Measurements from ENCODE around the gene IDUA.

- no peak for TF ChIP-seq CTCF (IDR thresholded peaks at IDR 0.05; ENCODE audit: insufficient read depth, low read length, poor library complexity, severe bottlenecking)
- TF ChIP-seq EZH2phosphoT487 (conservative IDR thresholded peaks at IDR 0.05; ENCODE audit: low read length), result no peak
Observed at GRCh38 chr4:990746-991367, 4.0 kb downstream of the IDUA start.

Measured in SU-DHL-6 (cell line).